SU-DHL-6 (cell line): Measurements from ENCODE around the gene FSD2.

Experiments used
- H2AFZ ChIP-seq: fragments of 200-600 bp; sonication (generic); 2 replicates; pipeline ENCODE4 v1.6.1; 2014; ENCODE audit warnings: low read depth, mild to moderate bottlenecking, moderate library complexity, mixed read lengths, antibody characterized with exemption, low read length; ENCODE audit not compliant: severe bottlenecking
- H3F3A ChIP-seq: fragments of 200-600 bp; shearing (Covaris generic); 2 replicates; pipeline ENCODE4 v1.6.0; 2016; ENCODE audit warnings: antibody characterized with exemption, mild to moderate bottlenecking; ENCODE audit not compliant: insufficient read depth
- H3K27ac ChIP-seq: fragments of 200-600 bp; sonication (generic); 2 replicates; pipeline ENCODE4 v1.5.1; 2016; ENCODE audit warnings: low read depth, mild to moderate bottlenecking, low read length, moderate library complexity, mixed read lengths
- H3K27me3 ChIP-seq: fragments of 200-600 bp; sonication (generic), shearing (Covaris generic); 2 replicates; pipeline ENCODE4 v1.6.0; 2014; ENCODE audit warnings: mild to moderate bottlenecking, low read length
- H3K36me3 ChIP-seq: fragments of 200-600 bp; sonication (generic); 2 replicates; pipeline ENCODE4 v1.6.1; 2014; ENCODE audit warnings: mild to moderate bottlenecking, low read length, mixed read lengths
- H3K4me2 ChIP-seq: fragments of 300-600, 200-600 bp; shearing (Covaris generic), sonication (generic); 2 replicates; pipeline ENCODE4 v1.6.0; 2014; ENCODE audit warnings: low read length, low read depth, mild to moderate bottlenecking; ENCODE audit not compliant: poor library complexity, severe bottlenecking
- H3K4me3 ChIP-seq: fragments of 200-600 bp; sonication (generic); 2 replicates; pipeline ENCODE4 v1.5.1; 2014; ENCODE audit warnings: antibody characterized with exemption, low read length, mild to moderate bottlenecking, mixed read lengths; ENCODE audit not compliant: insufficient read depth, poor library complexity, severe bottlenecking
- H3K79me2 ChIP-seq: fragments of 200-600 bp; sonication (generic); 2 replicates; pipeline ENCODE4 v1.6.1; 2014; ENCODE audit warnings: mild to moderate bottlenecking, low read length, moderate library complexity; ENCODE audit not compliant: insufficient read depth
- H3K9ac ChIP-seq: fragments of 200-600 bp; sonication (generic); 2 replicates; pipeline ENCODE4 v1.7.0; 2014; ENCODE audit warnings: mild to moderate bottlenecking, low read length
- H3K9me2 ChIP-seq: fragments of 200-600 bp; sonication (generic); replicated peaks from 2 replicates; pipeline ENCODE4 v1.6.1; 2014; ENCODE audit warnings: low read length; ENCODE audit not compliant: insufficient read depth
- H3K9me3 ChIP-seq: fragments of 200-600 bp; sonication (generic); 2 replicates; pipeline ENCODE4 v1.6.1; 2014; ENCODE audit warnings: low read length, mixed read lengths; ENCODE audit not compliant: insufficient read depth
- H4K20me1 ChIP-seq: fragments of 200-600 bp; sonication (generic); 2 replicates; pipeline ENCODE4 v1.6.1; 2014; ENCODE audit warnings: low read depth, mild to moderate bottlenecking, antibody characterized with exemption, low read length, moderate library complexity, mixed read lengths
- CTCF ChIP-seq: fragments of 200-600 bp; sonication (generic); IDR thresholded peaks from one replicate; pipeline ENCODE4 v1.5.1; 2017; ENCODE audit warnings: antibody characterized with exemption, mild to moderate bottlenecking, low read length, moderate library complexity; ENCODE audit not compliant: insufficient read depth, poor library complexity, severe bottlenecking
- EZH2phosphoT487 ChIP-seq: fragments of 200-600 bp; sonication (generic), shearing (Covaris generic); conservative IDR thresholded peaks from 2 replicates; pipeline ENCODE4 v1.6.1; 2018; ENCODE audit warnings: mild to moderate bottlenecking, antibody characterized with exemption, low read length, moderate library complexity, mixed read lengths

FSD2 gene

GRCh38 chr15:82789491-82789890 lies 16.4 kb downstream of the FSD2 start:
- Histone ChIP-seq H4K20me1 (no peaks in the 10 kb centered on the region), H3K27me3 (no peaks in the 10 kb centered on the region), H3K36me3 (no peaks in the 10 kb centered on the region), H3K4me2 (no peak overlapping the region), H3K4me3 (no peak overlapping the region), H3K9me2 (no peaks in the 10 kb centered on the region), H3K9ac (no peak overlapping the region), H3K27ac (no peak overlapping the region), H2AFZ (no peak overlapping the region), H3F3A (no peaks in the 10 kb centered on the region), H3K79me2 (no peaks in the 10 kb centered on the region), H3K9me3 (peaks cover 5% of the 10 kb centered on the region; the same call in 1 of the 2 replicates)
- no peak for TF ChIP-seq EZH2phosphoT487
- TF ChIP-seq CTCF, result no peak

GRCh38 chr15:82788496-82788895 lies 17.4 kb downstream of the FSD2 start:
- Histone ChIP-seq H3F3A (no peaks in the 10 kb centered on the region), H3K27me3 (no peaks in the 10 kb centered on the region), H3K36me3 (no peaks in the 10 kb centered on the region), H3K9ac (no peak overlapping the region), H3K9me3 (no peaks in the 10 kb centered on the region), H3K79me2 (no peaks in the 10 kb centered on the region), H3K9me2 (no peaks in the 10 kb centered on the region), H2AFZ (no peak overlapping the region), H3K27ac (no peak overlapping the region), H3K4me3 (no peak overlapping the region), H3K4me2 (no peak overlapping the region), H4K20me1 (no peaks in the 10 kb centered on the region)
- TF ChIP-seq EZH2phosphoT487 (no peak), CTCF (no peak)

GRCh38 chr15:82781349-82781748 lies 24.5 kb downstream of the FSD2 start:
- Histone ChIP-seq H3K9me2 (no peaks in the 10 kb centered on the region), H2AFZ (no peak overlapping the region), H3K36me3 (no peaks in the 10 kb centered on the region), H3K27me3 (no peaks in the 10 kb centered on the region), H3K4me3 (no peak overlapping the region), H3F3A (no peaks in the 10 kb centered on the region), H3K79me2 (no peaks in the 10 kb centered on the region), H4K20me1 (no peaks in the 10 kb centered on the region), H3K4me2 (no peak overlapping the region), H3K9me3 (no peaks in the 10 kb centered on the region), H3K9ac (no peak overlapping the region), H3K27ac (no peak overlapping the region)
- TF ChIP-seq CTCF (no peak), EZH2phosphoT487 (no peak)
